Transverse colon (tissue), 4 donors: ENCODE data around the gene CCDC8. TPM values are rescaled to one million over a fixed set of nuclear protein-coding genes. Genes with fewer than 3 reads are reported as not detected.

ENCODE experiments used
- DNase-seq: peaks from one replicate; pipeline ENCODE4 v3.0.0-alpha.2; 2019
- H3K27ac ChIP-seq, 4 donors: fragments of 200-600 bp; sonication (generic); 2 replicates each; pipeline ENCODE4 v1.5.1; 2016 to 2018; ENCODE audit warnings: inconsistent platforms in 4 of 4
- H3K27me3 ChIP-seq: fragments of 200-600 bp; sonication (generic); 2 replicates; pipeline ENCODE4 v1.5.1; 2017; ENCODE audit warnings: inconsistent platforms
- H3K36me3 ChIP-seq, 4 donors: fragments of 200-600 bp; sonication (generic); 2 replicates each; pipeline ENCODE4 v1.5.1; 2017 to 2019; ENCODE audit warnings: inconsistent platforms in 4 of 4
- H3K4me1 ChIP-seq, 4 donors: fragments of 200-600 bp; sonication (generic); 2 replicates each; pipeline ENCODE4 v1.5.1; 2017 to 2020; ENCODE audit warnings: inconsistent platforms in 4 of 4
- H3K4me3 ChIP-seq, 4 donors: fragments of 200-600 bp; sonication (generic); 1 replicate in 1 of 4; 2 replicates in 3 of 4; pipeline versions ENCODE4 v1.5.1 to v1.6.1; 2017 to 2019; ENCODE audit warnings: inconsistent platforms in 4 of 4
- H3K9me3 ChIP-seq, 2 donors: fragments of 200-600 bp; sonication (generic); 2 replicates each; pipeline ENCODE4 v1.5.1; 2017 to 2019; ENCODE audit warnings: inconsistent platforms in 2 of 2
- CTCF ChIP-seq, 5 experiments: fragments of 200-600 bp in 3 of 5; fragments of 450-650 bp in 2 of 5; sonication (generic) in 3 of 5; IDR thresholded peaks; 1 replicate in 2 of 5; 2 replicates in 3 of 5; pipeline ENCODE4 v1.5.1; 2016 to 2017; ENCODE audit warnings: antibody characterized with exemption in 5 of 5, inconsistent platforms in 3 of 5, mild to moderate bottlenecking in 2 of 5, moderate library complexity in 1 of 5
- EP300 ChIP-seq: sonication (generic); formaldehyde crosslinking; IDR thresholded peaks from one replicate; pipeline ENCODE4 v1.6.1; 2017; ENCODE audit warnings: antibody characterized with exemption, low read depth
- POLR2A ChIP-seq: fragments of 450-650 bp; IDR thresholded peaks from one replicate; pipeline ENCODE4 v1.6.1; 2016; ENCODE audit warnings: antibody characterized with exemption, mild to moderate bottlenecking, moderate library complexity
- POLR2AphosphoS5 ChIP-seq, 3 donors: sonication (generic); formaldehyde crosslinking; IDR thresholded peaks; one replicate each; pipeline ENCODE4 v1.6.1; 2016; ENCODE audit warnings: antibody characterized with exemption in 3 of 3
- WGBS, 2 donors: methylation state at CpG; one replicate each; pipeline ENCODE4 v1.1.5; 2018; ENCODE audit warnings: low coverage in 1 of 2; 5-methylcytosine and 5-hydroxymethylcytosine counted together
- in situ Hi-C, 4 donors: fragments of 200-750 bp; cut with MboI; loops; one replicate each; pipeline versions ENCODE4 v1.15.0 to v1.15.1; 2017; ENCODE audit warnings: low sequenced_read_pairs in 3 of 4, low pct_ligation_motif_present in 1 of 4, low pct_unique_long_range_greater_than_20kb in 1 of 4
- intact Hi-C: fragments of 100-400 bp; cut with DNase I; formaldehyde crosslinking; loops from one replicate; pipeline ENCODE4 v1.15.1; 2023; ENCODE audit warnings: low total_unique reads
- total RNA-seq, 4 donors: library from RNA; depleted of rRNA; stranded (reverse); fragments of >200 nt; gene quantifications; one replicate each; pipeline ENCODE4 v1.1.0, GENCODE V29; 2016

CCDC8 gene
- total RNA-seq, 4 donors from 2014 or later, result 0.40 to 1.9 (median 1.2) TPM

- Histone ChIP-seq H3K27ac (no peak overlapping the region), H3K27me3 (no peaks in the 10 kb centered on the region), H3K36me3 (peaks cover 0 to 31% (median 6%) of the 10 kb centered on the region in 4 donors), H3K9me3 (no peaks in the 10 kb centered on the region), H3K4me1 (peaks cover 0 to 9% (median 2%) of the 10 kb centered on the region in 4 donors), H3K4me3 (no peak overlapping the region)
- intact Hi-C loops, result no loop called here
- in situ Hi-C loops, result no loop called here
- no peak for TF ChIP-seq POLR2A
- no peak for TF ChIP-seq CTCF (IDR thresholded peaks at IDR 0.05)
- TF ChIP-seq POLR2AphosphoS5 (IDR thresholded peaks at IDR 0.05), result no peak
- TF ChIP-seq EP300, result no peak
- no peak for DNase-seq
- WGBS, 2 donors, result 90 to 100% methylated on average over 1 to 26 of the region's 33 CpGs
Measured at GRCh38 chr19:46391296-46392251, 21.8 kb downstream of the CCDC8 start.

- Histone ChIP-seq H3K27ac (no peak overlapping the region), H3K36me3 (peaks cover 0 to 36% (median 6%) of the 10 kb centered on the region in 4 donors), H3K9me3 (no peaks in the 10 kb centered on the region), H3K4me3 (no peak overlapping the region), H3K4me1 (peaks cover 0 to 9% (median 2%) of the 10 kb centered on the region in 4 donors), H3K27me3 (no peaks in the 10 kb centered on the region)
- TF ChIP-seq EP300 (no peak), CTCF (IDR thresholded peaks at IDR 0.05) (no peak), POLR2AphosphoS5 (IDR thresholded peaks at IDR 0.05) (no peak), POLR2A (no peak)
- no peak for DNase-seq
- intact Hi-C loops, result no loop called here
- in situ Hi-C loops, result no loop called here
- 94% methylated on average over 18 of the region's 18 CpGs; no CpG with 5 or more reads in 1 of the 2 donors for WGBS, 2 donors
Measured at GRCh38 chr19:46390866-46391265, 22.5 kb downstream of the CCDC8 start.

GRCh38 chr19:46390121-46390858 is 23.1 kb downstream of the CCDC8 start:
- in situ Hi-C loops, result no loop called here
- TF ChIP-seq EP300 (no peak), CTCF (IDR thresholded peaks at IDR 0.05) (no peak), POLR2A (no peak), POLR2AphosphoS5 (IDR thresholded peaks at IDR 0.05) (no peak)
- no peak for DNase-seq
- H3K4me1 ChIP-seq, result peaks cover 0 to 8% (median 1%) of the 10 kb centered on the region in 4 donors
- no peaks in the 10 kb centered on the region for H3K9me3 ChIP-seq
- H3K36me3 ChIP-seq, result peaks cover 0 to 36% (median 6%) of the 10 kb centered on the region in 4 donors
- intact Hi-C loops, result no loop called here
- 97% methylated on average over 12 of the region's 16 CpGs; no CpG with 5 or more reads in 1 of the 2 donors for WGBS, 2 donors
- no peak overlapping the region for H3K27ac ChIP-seq
- H3K4me3 ChIP-seq, result no peak overlapping the region
- no peaks in the 10 kb centered on the region for H3K27me3 ChIP-seq
